ENCODE data around the gene TRIM38.

TRIM38 gene

DNA sequence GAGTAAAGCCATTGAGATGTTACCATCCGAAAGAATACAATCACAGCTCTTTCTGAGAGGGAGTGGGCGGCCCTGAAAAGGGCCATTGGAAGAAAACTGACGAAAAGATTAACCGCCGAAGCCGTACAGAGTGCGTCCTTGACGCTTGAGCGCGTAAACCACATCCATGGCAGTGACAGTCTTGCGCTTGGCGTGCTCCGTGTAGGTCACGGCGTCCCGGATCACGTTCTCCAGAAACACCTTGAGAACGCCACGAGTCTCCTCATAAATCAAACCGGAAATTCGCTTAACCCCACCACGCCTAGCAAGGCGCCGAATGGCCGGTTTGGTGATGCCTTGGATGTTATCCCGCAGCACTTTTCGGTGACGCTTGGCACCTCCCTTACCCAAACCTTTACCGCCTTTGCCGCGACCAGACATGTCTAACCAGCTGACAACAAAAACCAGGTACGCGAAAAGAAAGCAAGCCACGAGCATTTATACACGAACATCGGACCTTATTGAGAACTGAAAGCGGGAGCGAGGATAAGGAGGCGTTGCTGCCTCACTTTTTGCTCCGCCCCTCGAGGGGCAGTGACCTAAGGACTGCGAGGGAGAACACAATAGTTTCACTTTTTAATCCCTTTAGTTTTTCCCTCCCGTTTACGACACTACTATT, 64.4 kb downstream of the TRIM38 start:
- TF ChIP-seq, protein P1, sequence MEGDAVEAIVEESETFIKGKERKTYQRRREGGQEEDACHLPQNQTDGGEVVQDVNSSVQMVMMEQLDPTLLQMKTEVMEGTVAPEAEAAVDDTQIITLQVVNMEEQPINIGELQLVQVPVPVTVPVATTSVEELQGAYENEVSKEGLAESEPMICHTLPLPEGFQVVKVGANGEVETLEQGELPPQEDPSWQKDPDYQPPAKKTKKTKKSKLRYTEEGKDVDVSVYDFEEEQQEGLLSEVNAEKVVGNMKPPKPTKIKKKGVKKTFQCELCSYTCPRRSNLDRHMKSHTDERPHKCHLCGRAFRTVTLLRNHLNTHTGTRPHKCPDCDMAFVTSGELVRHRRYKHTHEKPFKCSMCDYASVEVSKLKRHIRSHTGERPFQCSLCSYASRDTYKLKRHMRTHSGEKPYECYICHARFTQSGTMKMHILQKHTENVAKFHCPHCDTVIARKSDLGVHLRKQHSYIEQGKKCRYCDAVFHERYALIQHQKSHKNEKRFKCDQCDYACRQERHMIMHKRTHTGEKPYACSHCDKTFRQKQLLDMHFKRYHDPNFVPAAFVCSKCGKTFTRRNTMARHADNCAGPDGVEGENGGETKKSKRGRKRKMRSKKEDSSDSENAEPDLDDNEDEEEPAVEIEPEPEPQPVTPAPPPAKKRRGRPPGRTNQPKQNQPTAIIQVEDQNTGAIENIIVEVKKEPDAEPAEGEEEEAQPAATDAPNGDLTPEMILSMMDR (IDR thresholded peaks at IDR 0.05), result no peak

GRCh38 chr6:26027491-26028211, 65.0 kb downstream of the TRIM38 start:
- TF ChIP-seq, protein P1 (IDR thresholded peaks at IDR 0.05), result no peak

DNA sequence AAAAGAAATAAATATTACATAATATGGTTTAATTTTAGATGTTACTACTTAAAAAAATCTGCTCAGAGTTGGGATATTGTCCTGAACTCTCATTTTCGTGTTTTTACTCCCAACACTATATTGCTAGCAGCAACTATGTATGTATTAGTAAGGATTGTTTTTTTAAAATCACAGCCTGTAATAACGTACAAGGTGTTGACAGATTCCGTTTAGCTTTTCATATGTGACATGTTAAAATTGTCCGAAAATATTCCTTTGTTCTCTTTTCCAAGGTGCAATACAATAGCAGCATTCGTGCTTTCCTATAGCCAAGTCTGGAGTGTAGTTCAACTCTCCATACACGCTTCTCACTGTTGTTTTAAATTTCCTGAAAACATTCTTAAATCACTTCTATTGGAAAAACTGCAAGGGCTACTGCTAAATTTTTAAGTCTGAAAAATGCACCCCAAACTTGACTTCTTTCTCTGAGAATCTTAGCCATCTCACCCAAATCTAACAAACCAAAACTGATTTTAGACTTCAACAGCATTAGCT, 65.7 kb downstream of the TRIM38 start:
- TF ChIP-seq, protein P1 (IDR thresholded peaks at IDR 0.05), result no peak

GRCh38 chr6:26028746-26029569, 66.4 kb downstream of the TRIM38 start:
- TF ChIP-seq, protein P1 (IDR thresholded peaks at IDR 0.05), result no peak

DNA sequence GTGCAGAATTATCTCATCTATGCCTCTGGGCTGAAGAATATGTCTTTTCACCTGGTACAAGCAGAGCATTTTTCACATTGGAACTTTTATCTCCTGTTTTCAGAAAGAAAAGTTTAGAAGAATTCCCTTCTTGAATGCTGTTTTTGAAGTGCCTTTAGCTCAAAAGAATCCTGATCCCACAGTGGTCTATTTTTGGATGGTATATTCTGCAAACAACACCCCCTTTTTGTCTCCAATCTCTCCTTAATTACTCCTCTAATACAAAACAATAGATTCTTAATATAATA, 66.9 kb downstream of the TRIM38 start:
- TF ChIP-seq, protein P1 (IDR thresholded peaks at IDR 0.05), result no peak

DNA sequence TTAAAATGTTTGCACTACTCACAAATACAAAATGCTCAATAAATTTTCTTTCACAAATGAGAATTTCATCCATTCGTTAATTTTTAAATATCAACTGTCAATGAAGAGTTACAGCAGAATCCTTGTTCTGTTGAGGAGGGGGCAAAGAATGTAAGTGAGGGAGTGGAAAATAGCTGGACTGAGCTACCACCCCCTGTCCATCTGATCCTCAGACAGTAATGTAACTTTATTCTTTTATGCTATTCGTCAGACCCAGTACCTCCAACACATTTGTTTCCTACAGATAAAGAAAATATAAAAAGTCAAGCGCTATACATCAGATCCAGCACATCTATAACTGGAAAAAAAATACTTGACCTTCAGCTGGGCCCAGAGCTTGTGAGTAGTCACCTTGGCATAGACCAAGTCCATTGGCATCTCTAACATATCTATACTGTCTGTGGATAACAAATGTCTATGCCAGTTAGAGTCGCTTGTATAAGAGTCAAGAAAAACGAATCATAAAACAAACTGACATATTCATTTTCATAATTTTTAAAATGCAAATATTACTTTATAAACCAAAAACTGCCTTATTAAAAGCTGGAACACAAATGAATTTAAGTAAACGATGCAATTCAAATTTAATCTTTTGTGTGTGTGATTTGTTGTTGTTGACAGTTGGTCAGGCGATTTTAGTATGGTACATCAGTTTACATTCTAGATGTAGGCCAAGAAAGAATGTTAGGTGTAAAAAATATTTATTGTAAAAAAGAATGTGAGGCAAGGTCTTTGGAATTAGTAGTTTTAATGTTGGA, 67.5 kb downstream of the TRIM38 start:
- TF ChIP-seq, protein P1 (IDR thresholded peaks at IDR 0.05), result no peak

- TF ChIP-seq, protein P1 (IDR thresholded peaks at IDR 0.05), result no peak
These were observed 68.1 kb downstream of the TRIM38 start for GRCh38 chr6:26030716-26031115.
